Neural cell (in vitro differentiated cells): ENCODE results near the gene TXLNB. TPM values are rescaled to one million over a fixed set of nuclear protein-coding genes. Genes with fewer than 3 reads are reported as not detected.

Experiments
- H2AFZ ChIP-seq: fragments of 200-600, 300-800 bp; sonication (generic), shearing (Covaris generic); 2 replicates; pipeline ENCODE4 v1.6.0; 2014; ENCODE audit warnings: low read depth, mild to moderate bottlenecking, antibody characterized with exemption, low read length, moderate library complexity
- H3F3A ChIP-seq: fragments of 200-600 bp; shearing (Covaris generic); 2 replicates; pipeline ENCODE4 v1.6.1; 2016; ENCODE audit warnings: mild to moderate bottlenecking, moderate library complexity, mixed read lengths, antibody characterized with exemption, low read length; ENCODE audit not compliant: insufficient read depth, poor library complexity, severe bottlenecking
- H3K27ac ChIP-seq: fragments of 200-600, 300-800 bp; sonication (generic), shearing (Covaris generic); 2 replicates; pipeline ENCODE4 v1.5.1; 2014; ENCODE audit warnings: mild to moderate bottlenecking, low read length, moderate library complexity
- H3K27me3 ChIP-seq: fragments of 300-800, 200-600 bp; sonication (generic), shearing (Covaris generic); 2 replicates; pipeline ENCODE4 v1.6.0; 2014; ENCODE audit warnings: mild to moderate bottlenecking, low read depth, low read length, moderate library complexity; ENCODE audit not compliant: insufficient read depth
- H3K36me3 ChIP-seq: fragments of 300-800, 200-600 bp; sonication (generic), shearing (Covaris generic); 2 replicates; pipeline ENCODE4 v1.5.1; 2014; ENCODE audit warnings: mild to moderate bottlenecking, antibody characterized with exemption, low read length, moderate library complexity; ENCODE audit not compliant: insufficient read depth
- H3K4me2 ChIP-seq: fragments of 300-800, 200-600 bp; sonication (generic), shearing (Covaris generic); 2 replicates; pipeline ENCODE4 v1.6.0; 2014; ENCODE audit warnings: mild to moderate bottlenecking, low read length
- H3K4me3 ChIP-seq: fragments of 300-800, 200-600 bp; sonication (generic), shearing (Covaris generic); 2 replicates; pipeline ENCODE4 v1.5.1; 2014; ENCODE audit warnings: mild to moderate bottlenecking, low read length, moderate library complexity
- H3K79me2 ChIP-seq: fragments of 200-600 bp; shearing (Covaris generic); replicated peaks from 2 replicates; pipeline ENCODE4 v1.6.0; 2014; ENCODE audit warnings: mild to moderate bottlenecking, low read length, moderate library complexity; ENCODE audit not compliant: insufficient read depth
- H3K9ac ChIP-seq: fragments of 300-800, 200-600 bp; sonication (generic), shearing (Covaris generic); 2 replicates; pipeline ENCODE4 v1.6.1; 2016; ENCODE audit warnings: mild to moderate bottlenecking, low read length, mixed read lengths
- H3K9me2 ChIP-seq: fragments of 200-600 bp; shearing (Covaris generic); 2 replicates; pipeline ENCODE4 v1.6.1; 2016; ENCODE audit warnings: mild to moderate bottlenecking, low read length, mixed read lengths; ENCODE audit not compliant: insufficient read depth
- H3K9me3 ChIP-seq: fragments of 200-600, 300-800 bp; sonication (generic), shearing (Covaris generic); 2 replicates; pipeline ENCODE4 v1.6.1; 2016; ENCODE audit warnings: mild to moderate bottlenecking, mixed run types, low read length, moderate library complexity, mixed read lengths
- H4K20me1 ChIP-seq: fragments of 200-600 bp; shearing (Covaris generic); 2 replicates; pipeline ENCODE4 v1.6.1; 2016; ENCODE audit warnings: mild to moderate bottlenecking, mixed run types; ENCODE audit not compliant: insufficient read depth
- EP300 ChIP-seq: fragments of 450-650 bp; conservative IDR thresholded peaks from 2 replicates; pipeline ENCODE4 v1.6.1; 2014; ENCODE audit warnings: antibody characterized with exemption, mild to moderate bottlenecking, moderate library complexity; ENCODE audit not compliant: poor library complexity, severe bottlenecking
- EZH2 ChIP-seq: fragments of 200-600, 300-800 bp; shearing (Covaris generic), sonication (generic); IDR thresholded peaks from 2 replicates; pipeline ENCODE4 v1.6.1; 2014; ENCODE audit warnings: antibody characterized with exemption, low read length, borderline replicate concordance, mild to moderate bottlenecking; ENCODE audit not compliant: insufficient read depth, poor library complexity, severe bottlenecking
- MXI1 ChIP-seq: fragments of 450-650 bp; conservative IDR thresholded peaks from 2 replicates; pipeline ENCODE4 v1.6.1; 2014; ENCODE audit warnings: antibody characterized with exemption, mild to moderate bottlenecking; ENCODE audit not compliant: poor library complexity, severe bottlenecking
- POLR2AphosphoS5 ChIP-seq: IDR thresholded peaks from 2 replicates; pipeline ENCODE4 v1.6.1; 2012
- RAD21 ChIP-seq: fragments of 450-650 bp; conservative IDR thresholded peaks from 2 replicates; pipeline ENCODE4 v1.6.1; 2014; ENCODE audit warnings: antibody characterized with exemption, mild to moderate bottlenecking, moderate library complexity
- SMC3 ChIP-seq: fragments of 450-650 bp; conservative IDR thresholded peaks from 2 replicates; pipeline ENCODE4 v1.6.1; 2014; ENCODE audit warnings: antibody characterized with exemption, mild to moderate bottlenecking, moderate library complexity; ENCODE audit not compliant: poor library complexity
- TAF1 ChIP-seq: IDR thresholded peaks from 2 replicates; pipeline ENCODE4 v1.6.1; 2012; ENCODE audit warnings: low read depth
- polyA plus RNA-seq: library from polyadenylated mRNA; depleted of rRNA; stranded (reverse); fragments of >200 nt; gene quantifications from 2 replicates; pipeline ENCODE4 v1.2.3, GENCODE V29; 2014
- TF ChIP-seq, protein P1 (sequence below): IDR thresholded peaks from 2 replicates; pipeline ENCODE4 v1.6.1; 2012; ENCODE audit warnings: borderline replicate concordance
- TF ChIP-seq, protein P2 (sequence below): fragments of 450-650 bp; IDR thresholded peaks from 2 replicates; pipeline ENCODE4 v1.5.1; 2014; ENCODE audit warnings: antibody characterized with exemption, mild to moderate bottlenecking, moderate library complexity; ENCODE audit not compliant: poor library complexity, severe bottlenecking

TXLNB gene
- polyA plus RNA-seq, 1 donor from 2014 or later = not detected

DNA sequence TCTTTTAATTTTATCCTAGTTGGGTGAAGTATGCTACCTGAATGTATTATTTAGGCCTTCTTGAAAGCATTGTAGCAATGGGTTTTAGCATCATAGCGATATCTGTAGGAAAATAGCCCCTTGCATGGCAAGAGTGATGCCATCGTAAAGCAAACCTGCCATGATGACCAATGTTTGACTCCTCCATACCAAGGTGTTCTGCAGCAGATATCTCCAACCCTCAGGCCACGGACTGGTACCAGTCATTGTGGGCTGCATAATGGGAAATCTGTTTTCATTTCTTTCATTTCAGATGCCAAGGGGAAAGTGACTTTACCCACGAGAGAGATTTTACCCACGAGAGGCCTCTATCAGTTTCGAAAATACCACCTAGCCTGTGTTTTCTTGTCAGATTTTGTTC, 6.2 kb downstream of the TXLNB start:
- Histone ChIP-seq H3K27me3 (no peaks in the 10 kb centered on the region), H2AFZ (no peak overlapping the region), H3K27ac (no peak overlapping the region), H4K20me1 (no peaks in the 10 kb centered on the region), H3K36me3 (no peaks in the 10 kb centered on the region), H3K9me3 (no peaks in the 10 kb centered on the region), H3K9ac (no peak overlapping the region), H3F3A (no peaks in the 10 kb centered on the region), H3K4me2 (no peak overlapping the region), H3K79me2 (no peaks in the 10 kb centered on the region), H3K4me3 (no peak overlapping the region), H3K9me2 (no peaks in the 10 kb centered on the region)
- TF ChIP-seq MXI1 = no peak

DNA sequence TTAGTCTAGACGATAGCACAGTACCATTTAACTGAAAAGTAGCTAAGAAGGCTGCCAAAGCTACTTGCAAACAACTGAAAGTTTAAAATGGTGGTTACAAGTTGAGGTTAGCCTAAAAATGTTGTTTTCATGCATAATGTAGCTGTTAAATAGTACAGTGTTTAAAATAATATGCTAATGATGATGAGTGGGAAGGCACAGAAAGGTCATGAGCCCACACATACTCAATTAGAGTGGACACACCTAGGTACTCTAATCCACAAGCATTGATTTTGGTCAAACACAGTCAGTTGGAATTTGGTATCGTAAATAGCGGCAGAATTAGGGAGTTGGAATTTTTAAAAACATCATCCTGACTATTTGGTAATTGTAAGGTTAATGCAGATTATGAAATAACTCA, 7.0 kb downstream of the TXLNB start:
- no peaks in the 10 kb centered on the region for H3F3A ChIP-seq
- H2AFZ ChIP-seq = no peak overlapping the region
- no peak overlapping the region for H3K4me3 ChIP-seq
- no peak overlapping the region for H3K9ac ChIP-seq
- H4K20me1 ChIP-seq = no peaks in the 10 kb centered on the region
- TF ChIP-seq RAD21 (no peak), EZH2 (no peak), POLR2AphosphoS5 (no peak), TAF1 (no peak), EP300 (no peak), MXI1 (no peak), SMC3 (no peak)
- TF ChIP-seq, protein P1, sequence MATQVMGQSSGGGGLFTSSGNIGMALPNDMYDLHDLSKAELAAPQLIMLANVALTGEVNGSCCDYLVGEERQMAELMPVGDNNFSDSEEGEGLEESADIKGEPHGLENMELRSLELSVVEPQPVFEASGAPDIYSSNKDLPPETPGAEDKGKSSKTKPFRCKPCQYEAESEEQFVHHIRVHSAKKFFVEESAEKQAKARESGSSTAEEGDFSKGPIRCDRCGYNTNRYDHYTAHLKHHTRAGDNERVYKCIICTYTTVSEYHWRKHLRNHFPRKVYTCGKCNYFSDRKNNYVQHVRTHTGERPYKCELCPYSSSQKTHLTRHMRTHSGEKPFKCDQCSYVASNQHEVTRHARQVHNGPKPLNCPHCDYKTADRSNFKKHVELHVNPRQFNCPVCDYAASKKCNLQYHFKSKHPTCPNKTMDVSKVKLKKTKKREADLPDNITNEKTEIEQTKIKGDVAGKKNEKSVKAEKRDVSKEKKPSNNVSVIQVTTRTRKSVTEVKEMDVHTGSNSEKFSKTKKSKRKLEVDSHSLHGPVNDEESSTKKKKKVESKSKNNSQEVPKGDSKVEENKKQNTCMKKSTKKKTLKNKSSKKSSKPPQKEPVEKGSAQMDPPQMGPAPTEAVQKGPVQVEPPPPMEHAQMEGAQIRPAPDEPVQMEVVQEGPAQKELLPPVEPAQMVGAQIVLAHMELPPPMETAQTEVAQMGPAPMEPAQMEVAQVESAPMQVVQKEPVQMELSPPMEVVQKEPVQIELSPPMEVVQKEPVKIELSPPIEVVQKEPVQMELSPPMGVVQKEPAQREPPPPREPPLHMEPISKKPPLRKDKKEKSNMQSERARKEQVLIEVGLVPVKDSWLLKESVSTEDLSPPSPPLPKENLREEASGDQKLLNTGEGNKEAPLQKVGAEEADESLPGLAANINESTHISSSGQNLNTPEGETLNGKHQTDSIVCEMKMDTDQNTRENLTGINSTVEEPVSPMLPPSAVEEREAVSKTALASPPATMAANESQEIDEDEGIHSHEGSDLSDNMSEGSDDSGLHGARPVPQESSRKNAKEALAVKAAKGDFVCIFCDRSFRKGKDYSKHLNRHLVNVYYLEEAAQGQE = no peak
- TF ChIP-seq, protein P2, sequence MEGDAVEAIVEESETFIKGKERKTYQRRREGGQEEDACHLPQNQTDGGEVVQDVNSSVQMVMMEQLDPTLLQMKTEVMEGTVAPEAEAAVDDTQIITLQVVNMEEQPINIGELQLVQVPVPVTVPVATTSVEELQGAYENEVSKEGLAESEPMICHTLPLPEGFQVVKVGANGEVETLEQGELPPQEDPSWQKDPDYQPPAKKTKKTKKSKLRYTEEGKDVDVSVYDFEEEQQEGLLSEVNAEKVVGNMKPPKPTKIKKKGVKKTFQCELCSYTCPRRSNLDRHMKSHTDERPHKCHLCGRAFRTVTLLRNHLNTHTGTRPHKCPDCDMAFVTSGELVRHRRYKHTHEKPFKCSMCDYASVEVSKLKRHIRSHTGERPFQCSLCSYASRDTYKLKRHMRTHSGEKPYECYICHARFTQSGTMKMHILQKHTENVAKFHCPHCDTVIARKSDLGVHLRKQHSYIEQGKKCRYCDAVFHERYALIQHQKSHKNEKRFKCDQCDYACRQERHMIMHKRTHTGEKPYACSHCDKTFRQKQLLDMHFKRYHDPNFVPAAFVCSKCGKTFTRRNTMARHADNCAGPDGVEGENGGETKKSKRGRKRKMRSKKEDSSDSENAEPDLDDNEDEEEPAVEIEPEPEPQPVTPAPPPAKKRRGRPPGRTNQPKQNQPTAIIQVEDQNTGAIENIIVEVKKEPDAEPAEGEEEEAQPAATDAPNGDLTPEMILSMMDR = no peak
- no peaks in the 10 kb centered on the region for H3K9me2 ChIP-seq
- no peaks in the 10 kb centered on the region for H3K9me3 ChIP-seq
- no peaks in the 10 kb centered on the region for H3K36me3 ChIP-seq
- no peak overlapping the region for H3K27ac ChIP-seq
- no peaks in the 10 kb centered on the region for H3K79me2 ChIP-seq
- no peaks in the 10 kb centered on the region for H3K27me3 ChIP-seq
- no peak overlapping the region for H3K4me2 ChIP-seq

DNA sequence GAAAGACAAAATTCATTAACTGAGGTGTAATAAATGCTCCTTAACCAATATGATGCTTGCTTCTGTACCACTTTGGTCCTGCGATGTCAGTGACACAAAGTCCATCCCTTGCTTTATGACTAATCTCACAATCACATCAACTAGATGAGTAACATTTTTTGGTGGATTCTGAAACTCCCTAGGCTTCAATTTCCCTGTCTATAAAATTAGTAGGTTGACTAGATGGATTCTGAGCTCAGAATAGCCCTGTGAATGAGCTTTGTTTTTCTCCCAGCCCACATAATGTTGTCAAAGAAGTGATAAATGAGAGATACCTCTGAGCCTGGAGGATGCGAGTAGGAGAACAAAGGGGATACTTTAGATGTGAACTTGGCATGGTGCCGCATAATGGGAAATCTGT, 9.1 kb downstream of the TXLNB start:
- no peak for TF ChIP-seq POLR2AphosphoS5
- TF ChIP-seq EP300 = no peak
- no peak for TF ChIP-seq TAF1
- TF ChIP-seq, protein P2 = no peak
- TF ChIP-seq, protein P1 = no peak

More for the DNA sequence above, 9.1 kb downstream of the TXLNB start:
- H4K20me1 ChIP-seq = no peaks in the 10 kb centered on the region
- H3K27me3 ChIP-seq = no peaks in the 10 kb centered on the region
- H3K9me3 ChIP-seq = no peaks in the 10 kb centered on the region
- no peak overlapping the region for H3K4me3 ChIP-seq
- no peak overlapping the region for H3K9ac ChIP-seq
- H3K79me2 ChIP-seq = no peaks in the 10 kb centered on the region
- no peaks in the 10 kb centered on the region for H3K36me3 ChIP-seq
- no peak overlapping the region for H3K27ac ChIP-seq
- no peaks in the 10 kb centered on the region for H3F3A ChIP-seq
- H2AFZ ChIP-seq = no peak overlapping the region
- H3K9me2 ChIP-seq = no peaks in the 10 kb centered on the region
- no peak overlapping the region for H3K4me2 ChIP-seq
